NOMO-1 treated with DMSO at 0.1 percent for 48 hours (cell line): Measurements from ENCODE around the gene RNF144B.
A peak's percentile ranks its signal among the peaks of the same experiment; 100 is the strongest.
"Not testable (repeated sequence)": the region's sequence is repeated elsewhere in the genome, so short reads cannot be mapped to it uniquely, and the experiment has no call there.

Experiments used
- DNase-seq: peaks from one replicate; lab custom pipeline; 2025; ENCODE audit not compliant: unreplicated experiment; lab: John Stamatoyannopoulos, UW

The RNF144B gene

DNA sequence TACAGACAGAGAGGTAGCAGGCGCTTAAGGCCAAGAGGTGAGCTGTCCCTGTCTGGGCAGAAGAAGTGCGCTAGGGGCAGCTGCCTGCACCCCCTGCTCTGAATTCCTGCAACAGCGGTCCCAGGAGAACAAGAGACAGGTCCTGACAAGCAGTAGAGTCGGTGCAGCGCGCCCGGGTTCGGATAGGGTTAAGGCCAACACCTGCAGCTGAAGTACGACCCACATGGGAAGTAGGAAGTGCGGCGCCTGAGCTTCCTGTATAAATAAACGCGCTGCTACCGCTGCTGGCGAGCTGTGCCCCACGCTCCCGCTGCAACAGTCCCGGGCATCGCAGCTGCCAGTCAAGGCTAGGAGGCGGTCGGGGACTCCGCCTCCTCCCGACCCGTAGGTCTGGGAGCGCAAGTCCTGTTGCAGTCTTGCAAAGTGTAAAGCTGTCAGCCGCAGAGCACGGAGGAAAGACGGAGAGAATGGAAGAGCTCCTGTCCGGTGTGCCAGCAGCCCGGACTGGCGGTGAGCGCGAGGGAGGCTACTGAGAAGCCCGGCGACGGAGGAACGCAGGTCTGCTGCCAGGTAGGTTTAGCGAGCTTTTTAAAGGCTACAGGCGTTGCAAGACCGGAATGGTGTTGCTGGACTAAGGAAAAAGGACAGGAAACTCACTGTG lies at the start of gene RNF144B:
RNF144B (plus strand) TSS at position 290 of the 661 bp plus-strand sequence. CDS start 12,185 bp downstream, outside the sequence.
- DNase-seq, result peak; percentile 73

- DNase-seq, result no peak
Measured at GRCh38 chr6:18339599-18339998, 47.6 kb upstream of the RNF144B start.

DNA sequence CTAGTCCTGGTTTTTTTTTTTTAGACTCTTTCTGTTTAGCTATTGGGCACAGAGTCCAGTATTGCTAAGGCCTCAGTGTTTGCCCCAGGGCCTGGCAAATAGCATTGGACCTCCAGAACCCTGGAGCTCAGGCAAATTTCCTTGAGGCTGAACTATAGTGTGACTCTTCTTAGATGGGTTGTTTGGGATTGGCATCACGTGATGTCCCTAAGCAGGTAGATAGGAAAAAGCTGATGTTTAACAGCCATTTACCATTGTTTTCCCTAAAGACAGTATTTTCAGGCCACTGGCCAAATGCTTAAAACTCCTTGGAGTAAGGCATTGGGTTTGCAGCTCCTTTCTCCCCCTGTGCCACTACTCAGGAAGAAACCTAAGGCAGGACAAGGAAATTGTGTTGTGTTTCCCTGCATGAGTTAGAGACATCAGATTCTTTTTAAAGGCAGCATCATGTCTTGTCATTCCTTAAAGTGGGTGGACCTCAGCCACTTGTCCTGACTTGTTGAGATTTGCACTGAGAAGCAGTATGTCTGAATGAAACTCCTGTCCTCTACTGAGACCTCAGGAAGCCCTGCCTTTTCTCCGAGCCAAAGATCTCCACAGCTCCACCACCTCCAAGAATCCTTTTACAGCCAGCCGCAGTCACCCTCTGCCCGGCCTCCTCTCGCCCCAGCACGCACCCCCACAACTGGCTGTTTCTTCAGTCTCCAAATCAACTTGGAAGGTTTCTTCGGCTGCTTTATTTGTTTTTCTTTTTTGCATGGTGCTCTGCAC lies 46.2 kb upstream of the RNF144B start:
- no peak for DNase-seq

- no peak for DNase-seq
Measured at GRCh38 chr6:18342223-18342622, 44.9 kb upstream of the RNF144B start.

DNA sequence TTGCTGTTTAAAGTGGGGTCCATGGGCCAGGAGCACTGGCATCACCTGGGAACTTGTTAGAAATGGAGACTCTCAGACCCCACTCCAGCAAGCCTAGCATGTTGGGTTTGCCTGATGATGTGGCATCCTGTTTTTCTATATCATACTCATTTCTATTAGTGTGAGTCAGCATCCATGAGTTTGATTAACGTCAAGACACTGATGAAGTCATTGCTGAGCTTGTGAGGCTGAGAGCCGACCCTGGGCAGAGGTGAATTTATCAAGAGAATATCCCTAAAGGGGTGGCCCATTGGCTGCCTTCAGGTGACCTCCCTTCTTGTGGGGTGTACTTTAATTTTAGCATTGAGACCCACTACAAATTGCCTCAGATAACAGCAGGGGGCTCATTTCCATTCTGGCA lies 43.4 kb upstream of the RNF144B start:
- DNase-seq, result no peak

DNA sequence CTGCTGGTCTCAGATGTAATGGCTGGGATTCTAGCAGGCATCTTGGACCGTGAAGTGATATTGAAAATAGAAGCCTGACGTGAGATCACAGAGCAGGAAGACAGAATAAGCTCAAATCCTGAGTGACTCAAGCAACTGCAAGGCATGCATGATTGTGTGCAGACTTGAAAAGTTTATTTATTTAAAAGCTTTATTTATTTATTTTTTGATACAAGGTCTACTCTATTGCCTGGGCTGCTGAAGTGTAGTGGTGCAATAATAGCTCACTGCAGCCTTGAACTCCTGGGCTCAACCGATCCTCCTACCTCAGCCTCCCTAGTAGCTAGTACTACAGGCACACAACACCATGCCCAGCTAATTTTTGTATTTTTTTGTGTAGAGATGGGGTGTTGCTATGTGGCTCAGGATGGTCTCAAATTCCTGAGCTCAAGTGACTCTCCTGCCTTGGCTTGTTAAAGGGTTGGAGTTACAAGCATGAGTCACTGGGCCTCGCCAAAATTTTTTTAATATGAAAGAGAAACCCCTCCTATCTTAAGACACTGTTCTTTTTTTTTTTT lies 40.1 kb upstream of the RNF144B start:
- DNase-seq, result no peak

DNA sequence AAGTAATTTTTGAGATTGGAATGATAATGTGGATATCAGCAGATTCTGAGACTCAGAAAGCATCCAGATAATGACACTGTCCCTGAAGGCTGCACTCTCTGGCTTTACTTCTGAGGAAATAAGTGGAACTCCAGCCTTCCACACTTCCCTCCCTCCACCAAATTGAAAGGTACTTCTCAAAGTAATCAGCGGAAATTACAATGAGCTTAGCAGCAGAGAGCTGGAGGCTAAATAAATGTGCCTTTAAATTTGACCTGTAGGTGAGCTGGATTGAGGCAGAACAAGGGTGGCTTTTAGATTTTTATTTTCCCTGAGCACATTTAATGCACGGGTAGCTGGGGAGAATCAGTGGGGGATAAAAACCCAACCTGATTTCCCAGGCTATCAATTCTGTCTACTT lies 39.3 kb upstream of the RNF144B start:
- DNase-seq, result no peak

DNA sequence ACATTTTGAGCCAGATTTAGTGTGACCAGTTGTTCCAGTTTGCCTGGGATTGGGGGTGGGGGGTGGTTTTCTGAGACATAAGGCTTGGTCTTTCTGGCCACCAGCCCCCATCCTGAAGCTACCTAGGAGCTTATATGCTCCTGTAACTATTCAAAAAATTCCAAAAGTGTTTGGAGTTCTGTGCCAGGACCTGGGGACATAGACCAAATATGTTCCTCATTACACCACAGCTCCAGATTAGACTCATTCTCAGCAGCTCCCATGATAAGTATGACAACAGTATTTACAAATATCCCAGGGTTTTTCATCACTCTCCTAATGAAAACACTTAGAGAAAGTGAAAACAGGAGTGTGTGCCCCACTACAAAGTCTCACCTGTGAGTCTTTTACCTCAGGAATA lies 37.8 kb upstream of the RNF144B start:
- no peak for DNase-seq

- DNase-seq, result no peak
Measured at GRCh38 chr6:18350271-18350670, 36.9 kb upstream of the RNF144B start.

- DNase-seq, result peak; percentile 68
Measured at GRCh38 chr6:18350712-18351111, 36.4 kb upstream of the RNF144B start.

DNA sequence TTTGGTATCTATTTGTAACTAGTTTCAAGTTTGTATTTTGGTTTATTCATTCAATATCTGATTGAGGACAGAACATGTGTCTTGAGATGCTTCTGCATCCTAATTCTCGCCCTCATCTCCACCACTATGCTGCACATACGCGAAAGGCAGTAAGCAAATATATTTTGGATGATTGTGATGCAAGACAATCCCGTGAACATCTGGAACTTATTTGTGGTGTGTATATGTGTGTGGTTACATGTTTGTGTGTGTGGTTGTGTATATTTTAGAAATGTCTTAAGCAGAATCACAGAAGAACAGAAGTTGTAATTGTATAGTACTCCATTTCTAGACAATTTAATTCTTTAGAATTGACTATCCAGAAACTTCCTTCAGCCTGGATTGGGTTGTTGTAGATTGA lies 35.1 kb upstream of the RNF144B start:
- no peak for DNase-seq

DNA sequence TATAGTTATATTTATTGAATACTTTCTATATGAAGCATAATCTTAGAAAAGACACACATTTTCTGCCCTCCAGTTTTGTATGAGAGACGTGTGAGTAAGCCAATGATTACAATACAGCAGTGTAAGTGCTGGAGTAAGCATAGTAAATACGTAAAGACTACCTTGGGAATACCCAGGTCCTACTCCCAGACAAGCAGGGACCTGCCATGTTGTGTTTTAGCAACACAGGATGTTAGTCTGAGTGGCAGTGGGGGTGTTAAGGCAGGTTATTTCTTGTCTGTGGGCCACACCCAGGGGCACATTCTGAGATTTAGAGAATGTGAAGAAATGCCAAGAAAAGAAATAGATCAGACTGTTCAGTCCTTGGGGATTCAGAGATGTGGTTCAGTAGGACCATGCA lies 34.3 kb upstream of the RNF144B start:
- DNase-seq, result no peak

DNA sequence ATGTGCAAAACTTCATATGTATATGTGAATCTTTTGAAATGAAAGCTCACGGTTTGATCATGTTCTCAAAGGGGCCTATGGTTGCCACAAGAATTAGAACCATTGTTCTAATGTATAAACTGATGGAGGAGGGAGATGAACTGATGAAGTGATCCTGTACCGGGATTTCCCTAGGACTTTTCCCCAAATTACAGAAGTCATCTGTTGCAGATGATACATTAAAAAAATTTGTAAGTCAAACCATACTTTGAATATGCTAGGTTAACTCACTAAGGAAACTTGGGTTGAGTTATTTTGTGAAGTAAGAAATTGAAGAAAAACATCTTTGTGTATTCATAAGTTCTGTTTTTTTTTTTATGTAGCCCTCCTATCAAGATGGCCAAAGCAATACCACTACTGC lies 33.9 kb upstream of the RNF144B start:
- DNase-seq, result no peak

- DNase-seq, result not testable (repeated sequence)
Measured at GRCh38 chr6:18357546-18357945, 29.6 kb upstream of the RNF144B start.

GRCh38 chr6:18359237-18359885 lies 27.8 kb upstream of the RNF144B start:
- DNase-seq, result peak; percentile 60

GRCh38 chr6:18360188-18360587 lies 27.0 kb upstream of the RNF144B start:
- DNase-seq, result no peak

GRCh38 chr6:18362058-18362561 lies 25.0 kb upstream of the RNF144B start:
- DNase-seq, result no peak

DNA sequence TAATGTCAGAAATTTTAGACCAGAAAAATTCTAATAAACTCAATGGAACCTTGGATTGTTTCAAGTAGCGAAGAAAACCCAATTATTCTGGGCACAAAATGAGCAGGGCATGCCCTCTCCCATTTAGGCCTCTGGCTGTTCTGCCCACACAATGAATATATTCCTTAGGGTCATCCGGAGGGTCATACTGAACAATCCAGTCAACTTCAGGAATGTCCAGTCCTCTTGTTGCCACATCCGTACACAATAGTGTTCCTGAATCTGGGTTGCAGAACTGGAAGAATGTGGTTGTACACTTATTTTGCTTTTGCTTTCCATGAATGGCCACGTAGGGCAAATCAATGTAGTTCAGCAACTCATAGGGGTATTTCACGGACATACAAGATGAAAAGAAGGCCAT lies 23.4 kb upstream of the RNF144B start:
- no peak for DNase-seq

GRCh38 chr6:18364561-18364960 lies 22.6 kb upstream of the RNF144B start:
- not testable (repeated sequence) for DNase-seq

GRCh38 chr6:18367371-18367770 lies 19.8 kb upstream of the RNF144B start:
- no peak for DNase-seq

DNA sequence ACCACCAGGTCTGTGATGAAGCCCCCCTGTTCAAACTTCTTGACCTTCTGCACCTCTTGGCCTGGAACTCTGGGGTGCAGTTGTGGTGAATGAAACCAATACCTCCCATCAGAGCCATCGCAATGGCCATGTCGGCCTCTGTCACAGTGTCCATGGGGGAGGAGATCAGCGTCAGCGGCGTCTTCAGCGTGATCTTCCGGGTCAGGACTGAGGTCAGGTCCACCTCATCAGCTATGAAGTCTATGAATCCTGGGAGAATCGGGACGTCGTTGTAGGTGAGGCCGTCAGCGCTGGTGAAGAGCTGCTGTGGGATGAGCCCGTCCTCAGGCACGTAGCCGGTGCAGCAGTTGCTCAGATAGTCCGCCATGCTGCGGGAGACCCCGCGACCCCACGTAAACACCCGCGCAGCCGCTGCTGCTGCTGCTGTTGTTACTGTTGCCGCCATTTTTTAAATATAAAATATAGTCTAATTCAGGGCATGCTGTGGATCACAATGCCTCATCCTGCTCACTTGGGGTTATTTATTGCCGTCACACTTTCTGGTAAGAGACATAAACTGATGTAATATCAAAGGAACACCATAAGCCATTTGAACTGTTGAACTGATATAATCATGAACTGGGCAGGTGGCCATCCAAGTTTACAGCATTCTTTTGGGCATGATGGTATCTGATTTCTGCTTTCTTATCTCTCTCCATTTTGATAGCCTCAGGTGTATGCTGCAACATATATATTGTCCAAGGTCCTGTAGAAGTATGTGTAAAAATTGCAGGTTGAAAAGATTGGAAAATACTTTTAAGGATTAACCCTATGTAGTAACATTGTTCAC lies 18.7 kb upstream of the RNF144B start:
- no peak for DNase-seq
